Measurements from ENCODE around the gene ANTXR2.
"Not testable (repeated sequence)": the region's sequence is repeated elsewhere in the genome, so short reads cannot be mapped to it uniquely, and the experiment has no call there.

ANTXR2 gene

GRCh38 chr4:80072744-80073472 is at the start of gene ANTXR2:
Gene ANTXR2 (minus strand): TSS chr4:80073229. CDS start chr4:80072560, 669 bp downstream.
- DNase-seq = peak; percentile 83

- not testable (repeated sequence) for DNase-seq
These were observed 48.8 kb upstream of the ANTXR2 start for GRCh38 chr4:80121815-80122214.

- DNase-seq = not testable (repeated sequence)
These were observed 46.6 kb upstream of the ANTXR2 start for GRCh38 chr4:80119620-80120019.

GRCh38 chr4:80116516-80116915 is 43.5 kb upstream of the ANTXR2 start:
- no peak for DNase-seq

GRCh38 chr4:80115368-80116181 is 42.5 kb upstream of the ANTXR2 start:
- no peak for DNase-seq

DNA sequence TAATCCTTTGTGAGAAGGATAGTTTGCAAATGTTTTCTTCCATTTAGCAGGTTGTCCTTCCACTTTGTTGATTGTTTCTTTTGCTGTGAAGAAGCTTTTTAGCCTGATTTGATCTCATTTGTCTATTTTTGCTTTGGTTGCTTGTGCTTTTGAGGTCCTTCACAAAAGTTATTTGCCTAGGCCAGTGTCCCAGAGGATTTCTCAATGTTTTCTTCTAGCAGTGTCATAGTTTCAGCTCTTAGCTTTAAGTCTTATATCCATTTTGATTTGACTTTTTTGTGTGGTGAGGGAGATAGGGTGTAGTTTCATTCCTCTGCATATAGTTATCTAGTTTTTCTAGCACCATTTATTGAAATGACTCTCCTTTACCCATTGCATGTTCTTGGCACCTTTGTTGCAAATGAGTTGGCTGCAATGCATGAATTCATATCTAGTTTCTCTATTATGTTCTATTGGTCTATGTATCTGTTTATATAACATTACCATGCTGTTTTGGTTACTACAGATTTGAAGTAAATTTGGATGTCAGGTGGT is 41.8 kb upstream of the ANTXR2 start:
- no peak for DNase-seq

DNA sequence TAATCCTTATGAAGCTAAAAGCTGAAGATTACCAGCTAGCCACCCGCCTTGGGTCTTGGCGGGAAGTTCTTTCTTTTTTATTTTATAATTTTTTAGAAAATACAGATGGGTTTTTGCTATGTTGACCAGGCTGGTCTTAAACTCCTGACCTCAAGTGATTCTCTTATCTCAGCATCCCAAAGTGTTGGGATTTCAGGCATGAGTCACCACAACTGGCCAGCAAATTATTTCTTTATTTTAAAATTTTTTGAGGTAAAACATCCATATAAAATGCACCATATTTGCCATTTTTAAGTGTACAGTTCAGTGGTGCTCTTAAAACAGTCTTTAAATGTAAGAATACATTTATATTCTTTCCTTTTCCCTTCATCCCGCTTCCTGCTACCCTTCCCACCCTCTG is 40.6 kb upstream of the ANTXR2 start:
- no peak for DNase-seq

GRCh38 chr4:80112236-80112635 is 39.2 kb upstream of the ANTXR2 start:
- DNase-seq = no peak

- no peak for DNase-seq
These were observed 38.2 kb upstream of the ANTXR2 start for GRCh38 chr4:80111276-80111675.

GRCh38 chr4:80107374-80107773 is 34.3 kb upstream of the ANTXR2 start:
- no peak for DNase-seq

GRCh38 chr4:80104927-80105326 is 31.9 kb upstream of the ANTXR2 start:
- DNase-seq = no peak

DNA sequence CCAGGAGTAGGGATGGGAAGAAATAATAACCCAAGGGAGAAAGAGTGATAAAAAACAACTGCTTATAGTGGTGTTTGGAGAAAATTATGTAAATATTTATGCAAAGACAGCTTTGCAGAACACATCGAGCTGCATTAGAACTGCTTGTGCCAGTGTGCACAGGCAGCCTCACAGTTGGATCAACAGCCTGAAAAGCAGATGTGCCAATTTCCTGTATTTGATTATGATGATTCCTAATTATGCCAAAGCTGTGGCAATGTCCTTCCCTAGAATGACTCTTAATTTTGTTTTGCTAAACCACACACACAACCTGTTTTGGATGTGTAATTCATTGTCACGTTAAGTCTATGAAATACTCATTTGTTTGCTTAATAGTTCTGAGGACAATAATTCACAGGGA is 30.6 kb upstream of the ANTXR2 start:
- no peak for DNase-seq

- DNase-seq = no peak
These were observed 28.7 kb upstream of the ANTXR2 start for GRCh38 chr4:80101792-80102116.

GRCh38 chr4:80101071-80101791 is 28.2 kb upstream of the ANTXR2 start:
- no peak for DNase-seq

GRCh38 chr4:80099671-80100070 is 26.6 kb upstream of the ANTXR2 start:
- DNase-seq = no peak

DNA sequence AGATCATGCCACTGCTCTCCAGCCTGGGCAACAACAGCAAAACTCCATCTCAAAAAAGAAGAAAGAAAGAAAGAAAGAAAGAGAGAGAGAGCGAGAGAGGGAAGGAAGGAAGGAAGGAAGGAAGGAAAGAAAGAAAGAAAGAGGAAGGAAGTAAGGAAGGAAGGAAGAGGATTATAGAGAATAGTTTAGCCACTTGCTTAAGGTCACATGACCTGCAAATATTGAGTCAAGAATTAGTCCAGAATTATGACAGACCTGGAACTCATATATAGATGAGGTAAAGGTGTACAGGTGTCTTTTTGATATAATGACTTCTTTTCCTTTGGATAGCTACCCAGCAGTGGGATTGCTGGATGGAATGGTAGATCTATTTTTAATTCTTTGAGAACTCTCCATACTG is 25.6 kb upstream of the ANTXR2 start:
- DNase-seq = no peak

GRCh38 chr4:80097400-80098177 is 24.6 kb upstream of the ANTXR2 start:
- no peak for DNase-seq

DNA sequence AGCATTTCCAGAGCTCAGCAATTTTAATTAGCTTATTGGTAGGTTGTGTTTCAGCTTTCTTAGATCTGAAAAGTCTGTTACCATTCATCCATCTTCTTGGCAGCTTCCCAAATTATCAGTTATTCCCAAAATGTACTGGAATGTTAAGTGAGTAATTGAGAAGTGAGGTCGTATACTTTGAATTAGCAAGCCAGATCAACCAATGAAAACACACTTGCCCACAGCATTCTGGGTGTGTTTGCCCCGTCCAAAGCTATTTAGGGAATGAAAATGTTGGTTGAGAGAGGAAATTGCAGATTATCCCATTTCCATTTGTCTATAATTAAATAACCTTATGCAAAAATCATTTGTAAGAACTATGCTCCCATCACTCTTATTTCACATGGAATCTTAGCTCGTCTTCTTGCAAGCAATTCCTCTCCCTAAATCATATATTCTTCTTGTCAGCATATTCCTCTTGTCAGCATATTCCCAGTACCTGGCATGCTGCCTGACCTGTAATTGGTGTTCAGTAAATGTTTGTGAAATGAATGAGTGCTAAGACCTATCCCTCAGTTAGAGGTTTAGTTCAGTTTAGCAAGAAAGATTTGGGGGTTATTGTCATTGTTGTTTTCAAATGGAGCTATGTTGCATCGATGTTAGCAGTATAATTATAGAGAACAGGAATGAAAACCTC is 23.3 kb upstream of the ANTXR2 start:
- no peak for DNase-seq

- DNase-seq = no peak
These were observed 21.2 kb upstream of the ANTXR2 start for GRCh38 chr4:80094191-80094590.

- DNase-seq = no peak
These were observed 20.5 kb upstream of the ANTXR2 start for GRCh38 chr4:80093563-80093962.

- DNase-seq = no peak
These were observed 19.8 kb upstream of the ANTXR2 start for GRCh38 chr4:80092847-80093246.

DNA sequence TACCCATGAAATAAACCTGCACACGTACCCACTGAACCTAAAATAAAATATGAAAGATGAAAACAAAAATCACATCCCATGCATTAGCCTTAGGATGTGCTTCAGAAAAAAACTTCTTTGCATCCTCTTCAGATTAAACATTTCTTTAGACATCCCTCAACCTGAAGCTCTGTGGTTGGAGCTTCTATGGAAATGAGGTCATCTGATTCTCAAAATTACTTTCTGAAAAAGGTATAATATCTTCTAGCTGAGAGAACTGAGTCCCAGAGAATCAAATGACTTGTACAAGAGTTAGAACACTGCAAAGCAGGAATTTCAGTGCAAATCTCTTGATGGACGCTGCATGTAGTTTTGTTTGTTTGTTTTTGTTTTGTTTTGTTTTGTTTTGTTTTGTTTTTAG is 19.1 kb upstream of the ANTXR2 start:
- DNase-seq = no peak

All from SIG-M5 (cell line).